PFSK-1 (cell line): ENCODE measurements around the gene OST4.

Source experiments
- FOXP2 ChIP-seq: optimal IDR thresholded peaks from 2 replicates; pipeline ENCODE3; 2011; ENCODE audit warnings: borderline replicate concordance, control low read depth, inconsistent platforms; ENCODE audit not compliant: insufficient read depth; ENCODE audit errors: extremely low read length, extremely low read depth
- POLR2AphosphoS5 ChIP-seq: IDR thresholded peaks from 2 replicates; pipeline ENCODE4 v1.6.1; 2012; ENCODE audit warnings: low read depth, mild to moderate bottlenecking, control low read depth, low read length, moderate library complexity
- SIN3A ChIP-seq: IDR thresholded peaks from 2 replicates; pipeline ENCODE4 v1.6.1; 2012; ENCODE audit warnings: mild to moderate bottlenecking, low read length, moderate library complexity, borderline replicate concordance; ENCODE audit not compliant: insufficient read depth
- TF ChIP-seq, protein P1 (sequence below), 2 experiments: IDR thresholded peaks; 2 replicates each; pipeline versions ENCODE4 v1.6.1 to v1.8.0; 2011 to 2012; ENCODE audit warnings: low read depth in 2 of 2, low read length in 2 of 2, control low read depth in 1 of 2, inconsistent platforms in 1 of 2, mild to moderate bottlenecking in 1 of 2, moderate library complexity in 1 of 2; ENCODE audit not compliant: insufficient read depth in 1 of 2

DNA sequence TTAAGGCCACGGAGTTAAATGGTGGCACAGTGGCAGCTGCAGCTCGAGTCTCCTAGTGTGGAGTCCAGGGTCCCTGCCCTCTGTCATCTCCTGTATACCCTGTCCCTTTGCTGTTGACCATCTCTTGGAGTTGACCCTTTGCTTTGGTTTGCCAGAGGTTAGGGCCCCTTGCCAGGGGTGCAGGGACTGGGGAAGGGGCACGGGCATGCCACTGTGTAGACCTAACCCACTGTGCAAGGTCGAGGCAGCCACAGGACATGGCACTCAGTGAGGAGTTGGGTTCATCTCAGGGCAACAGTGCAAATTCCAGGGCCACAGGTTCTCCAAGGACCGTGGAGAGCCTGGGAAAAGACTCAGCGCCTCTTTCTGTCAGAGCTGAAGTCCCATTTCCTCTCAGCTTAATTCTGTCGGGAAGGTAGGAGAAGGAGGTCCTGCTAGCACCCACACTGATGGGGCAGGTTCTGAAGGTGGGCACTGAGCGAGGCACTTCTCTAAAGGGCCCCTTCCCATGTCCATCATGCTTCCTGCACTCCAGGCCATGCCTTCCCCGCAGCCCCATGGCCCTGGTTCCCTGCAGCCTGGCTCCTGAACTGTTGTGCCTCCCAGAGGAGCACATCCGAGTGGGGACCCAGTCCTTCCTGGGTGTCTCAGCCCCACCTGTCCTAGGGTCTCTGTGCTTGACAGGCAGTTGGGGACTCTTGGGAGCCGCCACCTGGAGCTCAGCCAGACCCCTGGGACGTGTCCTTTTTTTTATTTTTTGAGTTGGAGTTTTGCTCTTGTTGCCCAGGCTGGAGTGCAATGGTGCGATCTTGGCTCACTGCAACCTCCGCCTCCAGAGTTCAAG, 17.9 kb upstream of the OST4 start:
- no peak for TF ChIP-seq SIN3A
- TF ChIP-seq, protein P1, sequence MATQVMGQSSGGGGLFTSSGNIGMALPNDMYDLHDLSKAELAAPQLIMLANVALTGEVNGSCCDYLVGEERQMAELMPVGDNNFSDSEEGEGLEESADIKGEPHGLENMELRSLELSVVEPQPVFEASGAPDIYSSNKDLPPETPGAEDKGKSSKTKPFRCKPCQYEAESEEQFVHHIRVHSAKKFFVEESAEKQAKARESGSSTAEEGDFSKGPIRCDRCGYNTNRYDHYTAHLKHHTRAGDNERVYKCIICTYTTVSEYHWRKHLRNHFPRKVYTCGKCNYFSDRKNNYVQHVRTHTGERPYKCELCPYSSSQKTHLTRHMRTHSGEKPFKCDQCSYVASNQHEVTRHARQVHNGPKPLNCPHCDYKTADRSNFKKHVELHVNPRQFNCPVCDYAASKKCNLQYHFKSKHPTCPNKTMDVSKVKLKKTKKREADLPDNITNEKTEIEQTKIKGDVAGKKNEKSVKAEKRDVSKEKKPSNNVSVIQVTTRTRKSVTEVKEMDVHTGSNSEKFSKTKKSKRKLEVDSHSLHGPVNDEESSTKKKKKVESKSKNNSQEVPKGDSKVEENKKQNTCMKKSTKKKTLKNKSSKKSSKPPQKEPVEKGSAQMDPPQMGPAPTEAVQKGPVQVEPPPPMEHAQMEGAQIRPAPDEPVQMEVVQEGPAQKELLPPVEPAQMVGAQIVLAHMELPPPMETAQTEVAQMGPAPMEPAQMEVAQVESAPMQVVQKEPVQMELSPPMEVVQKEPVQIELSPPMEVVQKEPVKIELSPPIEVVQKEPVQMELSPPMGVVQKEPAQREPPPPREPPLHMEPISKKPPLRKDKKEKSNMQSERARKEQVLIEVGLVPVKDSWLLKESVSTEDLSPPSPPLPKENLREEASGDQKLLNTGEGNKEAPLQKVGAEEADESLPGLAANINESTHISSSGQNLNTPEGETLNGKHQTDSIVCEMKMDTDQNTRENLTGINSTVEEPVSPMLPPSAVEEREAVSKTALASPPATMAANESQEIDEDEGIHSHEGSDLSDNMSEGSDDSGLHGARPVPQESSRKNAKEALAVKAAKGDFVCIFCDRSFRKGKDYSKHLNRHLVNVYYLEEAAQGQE (IDR thresholded peaks at IDR 0.05; ENCODE audit: insufficient read depth in 1 of 2, low read depth in 2 of 2, low read length in 2 of 2), result no peak
- TF ChIP-seq POLR2AphosphoS5, result no peak
- TF ChIP-seq FOXP2, result no peak
